K562 (cell line): ENCODE measurements around the gene NPAS3.

Source experiments
- CTCF ChIP-seq, 3 experiments: IDR thresholded peaks in 2 of 3; conservative IDR thresholded peaks in 1 of 3; 2 replicates each; pipeline ENCODE4 v1.5.1; 2011 to 2012; ENCODE audit warnings: low read length in 3 of 3, mild to moderate bottlenecking in 3 of 3, control low read depth in 2 of 3, improper control_type of control experiment in 1 of 3, inconsistent platforms in 1 of 3, low read depth in 1 of 3, mixed read lengths in 1 of 3, moderate library complexity in 1 of 3; ENCODE audit not compliant: insufficient read depth in 2 of 3
- MAX ChIP-seq: sonication (generic); formaldehyde crosslinking; IDR thresholded peaks from 2 replicates; pipeline ENCODE4 v1.9.0; 2022; ENCODE audit warnings: mild to moderate bottlenecking, missing genetic modification reagents
- MXI1 ChIP-seq: IDR thresholded peaks from 2 replicates; pipeline ENCODE4 v1.6.1; 2011; ENCODE audit warnings: low read depth, mild to moderate bottlenecking, improper control_type of control experiment, low read length
- NCOA2 ChIP-seq, 2 experiments: fragments of 450-650 bp; IDR thresholded peaks; 2 replicates each; pipeline ENCODE4 v1.6.1; 2018; ENCODE audit warnings: mild to moderate bottlenecking in 2 of 2, moderate library complexity in 1 of 2; ENCODE audit not compliant: partially characterized antibody in 2 of 2
- PHF21A ChIP-seq: fragments of 450-650 bp; IDR thresholded peaks from 2 replicates; pipeline ENCODE4 v1.6.1; 2017; ENCODE audit warnings: low read depth, borderline replicate concordance
- POLR2A ChIP-seq: fragments of 450-650 bp; conservative IDR thresholded peaks from 2 replicates; pipeline ENCODE4 v1.6.1; 2016
- ZNF121 ChIP-seq: sonication (generic); formaldehyde crosslinking; conservative IDR thresholded peaks from 2 replicates; pipeline ENCODE4 v1.8.0; 2022; ENCODE audit warnings: missing genetic modification reagents
- ZNF232 ChIP-seq: sonication (generic); formaldehyde crosslinking; IDR thresholded peaks from 2 replicates; pipeline ENCODE4 v1.8.0; 2022; ENCODE audit warnings: mild to moderate bottlenecking, missing genetic modification reagents

- TF ChIP-seq MXI1 (no peak), CTCF (IDR thresholded peaks at IDR 0.05 in 2 of 3, conservative IDR thresholded peaks at IDR 0.05 in 1 of 3; ENCODE audit: insufficient read depth in 2 of 3, low read depth in 1 of 3, low read length in 3 of 3) (no peak), ZNF121 (CRISPR knock-in tag) (no peak), ZNF232 (CRISPR knock-in tag) (no peak), MAX (CRISPR knock-in tag) (no peak), POLR2A (no peak), NCOA2 (IDR thresholded peaks at IDR 0.05; ENCODE audit: partially characterized antibody in 2 of 2) (no peak), PHF21A (no peak)
Measured at GRCh38 chr14:32905013-32905412, 33.7 kb upstream of the NPAS3 start.
